HG03064 (cell line): ENCODE measurements around the gene DCAF4L1.
A peak's percentile ranks its signal among the peaks of the same experiment; 100 is the strongest.

Experiments used
- ATAC-seq: cut with Tn5 transposase; IDR thresholded peaks from one replicate; pipeline ENCODE4 v1.9.1; 2021; ENCODE audit warnings: low read depth; ENCODE audit not compliant: unreplicated experiment

The DCAF4L1 gene

GRCh38 chr4:41981456-41981855 is at the start of gene DCAF4L1:
TSS of gene DCAF4L1 (plus strand) at chr4:41981756. CDS start at chr4:41981793, 37 bp downstream.
- ATAC-seq, result no peak

GRCh38 chr4:41932988-41933387 is 48.6 kb upstream of the DCAF4L1 start:
- ATAC-seq, result no peak

- no peak for ATAC-seq
These were observed 47.5 kb upstream of the DCAF4L1 start for GRCh38 chr4:41933997-41934503.

GRCh38 chr4:41934514-41934900 is 47.0 kb upstream of the DCAF4L1 start:
- ATAC-seq, result no peak

- peak; percentile 91 for ATAC-seq
These were observed 46.5 kb upstream of the DCAF4L1 start, which contains the start of gene TMEM33 for GRCh38 chr4:41934901-41935651. TSS of gene TMEM33 (plus strand) at chr4:41935429. CDS start at chr4:41935485, 56 bp downstream.

GRCh38 chr4:41935652-41936021 is 45.9 kb upstream of the DCAF4L1 start:
- ATAC-seq, result peak; percentile 16

- no peak for ATAC-seq
These were observed 42.4 kb upstream of the DCAF4L1 start for GRCh38 chr4:41939016-41939626.

GRCh38 chr4:41940834-41941233 is 40.7 kb upstream of the DCAF4L1 start:
- no peak for ATAC-seq

- no peak for ATAC-seq
These were observed 38.0 kb upstream of the DCAF4L1 start for GRCh38 chr4:41943506-41943905.

GRCh38 chr4:41944089-41944488 is 37.5 kb upstream of the DCAF4L1 start:
- no peak for ATAC-seq

- no peak for ATAC-seq
These were observed 32.0 kb upstream of the DCAF4L1 start for GRCh38 chr4:41949531-41949930.

GRCh38 chr4:41957634-41958033 is 23.9 kb upstream of the DCAF4L1 start:
- no peak for ATAC-seq

GRCh38 chr4:41963105-41963504 is 18.5 kb upstream of the DCAF4L1 start:
- ATAC-seq, result no peak

- ATAC-seq, result no peak
These were observed 17.2 kb upstream of the DCAF4L1 start for GRCh38 chr4:41964401-41964800.

- no peak for ATAC-seq
These were observed 14.2 kb upstream of the DCAF4L1 start for GRCh38 chr4:41967392-41967791.

GRCh38 chr4:41969671-41970070 is 11.9 kb upstream of the DCAF4L1 start:
- no peak for ATAC-seq

GRCh38 chr4:41975341-41975740 is 6.2 kb upstream of the DCAF4L1 start:
- ATAC-seq, result no peak

GRCh38 chr4:41976775-41977516 is 4.6 kb upstream of the DCAF4L1 start:
- no peak for ATAC-seq

- ATAC-seq, result no peak
These were observed 3.8 kb upstream of the DCAF4L1 start for GRCh38 chr4:41977709-41978108.

GRCh38 chr4:41982716-41983115 is 1.2 kb downstream of the DCAF4L1 start:
- ATAC-seq, result no peak

- ATAC-seq, result no peak
These were observed 3.6 kb downstream of the DCAF4L1 start for GRCh38 chr4:41985151-41985550.
